ENCODE data around the gene NELL1.

GRCh38 chr11:21603886-21604285, 934.5 kb downstream of the NELL1 start:
- TF ChIP-seq CTCF (IDR thresholded peaks at IDR 0.05; ENCODE audit: low read depth, low read length, poor library complexity, severe bottlenecking) = no peak
- no peak for TF ChIP-seq EZH2phosphoT487 (IDR thresholded peaks at IDR 0.05; ENCODE audit: borderline replicate concordance, low read length)
